DOHH2 (cell line): ENCODE data around the gene LIX1L.
A peak's percentile ranks its signal among the peaks of the same experiment; 100 is the strongest.

Experiments
- H3F3A ChIP-seq: fragments of 200-600 bp; sonication (generic), shearing (Covaris generic); 2 replicates; pipeline ENCODE4 v1.6.0; 2016; ENCODE audit warnings: antibody characterized with exemption, mild to moderate bottlenecking; ENCODE audit not compliant: control insufficient read depth, insufficient read depth
- H3K27ac ChIP-seq: fragments of 200-600 bp; sonication (generic); 2 replicates; pipeline ENCODE4 v1.5.1; 2014; ENCODE audit warnings: low read depth, mild to moderate bottlenecking, low read length, moderate library complexity
- H3K27me3 ChIP-seq: fragments of 200-600 bp; sonication (generic); 2 replicates; pipeline ENCODE4 v1.6.1; 2014; ENCODE audit warnings: mild to moderate bottlenecking, low read length, mixed read lengths; ENCODE audit not compliant: control insufficient read depth
- H3K36me3 ChIP-seq: fragments of 200-600 bp; sonication (generic); 2 replicates; pipeline ENCODE4 v1.6.1; 2014; ENCODE audit warnings: mild to moderate bottlenecking, low read length, moderate library complexity, mixed read lengths; ENCODE audit not compliant: control insufficient read depth
- H3K4me1 ChIP-seq: fragments of 200-600 bp; sonication (generic); 2 replicates; pipeline ENCODE4 v1.6.1; 2014; ENCODE audit warnings: mild to moderate bottlenecking, low read length, mixed read lengths; ENCODE audit not compliant: control insufficient read depth
- H3K4me2 ChIP-seq: fragments of 200-600 bp; sonication (generic); 2 replicates; pipeline ENCODE4 v1.6.0; 2014; ENCODE audit warnings: mild to moderate bottlenecking, low read length, moderate library complexity
- H3K4me3 ChIP-seq: fragments of 200-600 bp; sonication (generic); 2 replicates; pipeline ENCODE4 v1.5.1; 2014; ENCODE audit warnings: mild to moderate bottlenecking, low read length, mixed read lengths
- H3K79me2 ChIP-seq: fragments of 200-600 bp; sonication (generic); 2 replicates; pipeline ENCODE4 v1.6.1; 2014; ENCODE audit warnings: mild to moderate bottlenecking, low read length, mixed read lengths; ENCODE audit not compliant: control insufficient read depth
- H3K9me2 ChIP-seq: fragments of 200-600 bp; sonication (generic); replicated peaks from 2 replicates; pipeline ENCODE4 v1.6.1; 2014; ENCODE audit warnings: mild to moderate bottlenecking, low read length, mixed read lengths; ENCODE audit not compliant: control insufficient read depth
- H3K9me3 ChIP-seq: fragments of 200-600 bp; sonication (generic); 2 replicates; pipeline ENCODE4 v1.6.1; 2014; ENCODE audit warnings: antibody characterized with exemption, low read length, mixed read lengths; ENCODE audit not compliant: control insufficient read depth, insufficient read depth
- H4K20me1 ChIP-seq: fragments of 200-600 bp; sonication (generic); 2 replicates; pipeline ENCODE4 v1.6.0; 2014; ENCODE audit warnings: low read depth, mild to moderate bottlenecking, antibody characterized with exemption, low read length, moderate library complexity; ENCODE audit not compliant: control insufficient read depth, insufficient read depth
- CTCF ChIP-seq: fragments of 200-600 bp; sonication (generic); IDR thresholded peaks from one replicate; pipeline ENCODE4 v1.5.1; 2014; ENCODE audit warnings: antibody characterized with exemption, mild to moderate bottlenecking, low read depth, low read length; ENCODE audit not compliant: poor library complexity, severe bottlenecking
- EZH2phosphoT487 ChIP-seq: fragments of 200-600 bp; sonication (generic); IDR thresholded peaks from 2 replicates; pipeline ENCODE4 v1.6.1; 2017; ENCODE audit warnings: borderline replicate concordance, mild to moderate bottlenecking, antibody characterized with exemption, low read length, moderate library complexity, mixed read lengths

Gene LIX1L

GRCh38 chr1:145997718-145998023 lies 39.9 kb upstream of the LIX1L start:
- peak overlapping the region; percentile 91 for H3K4me3 ChIP-seq
- H3K4me1 ChIP-seq = peaks cover 60% of the 10 kb centered on the region
- H3F3A ChIP-seq = peaks cover 42% of the 10 kb centered on the region
- no peaks in the 10 kb centered on the region for H3K9me2 ChIP-seq
- no peaks in the 10 kb centered on the region for H3K9me3 ChIP-seq
- peaks cover 32% of the 10 kb centered on the region for H3K79me2 ChIP-seq
- peaks cover 36% of the 10 kb centered on the region for H3K36me3 ChIP-seq
- H4K20me1 ChIP-seq = peaks cover 22% of the 10 kb centered on the region
- H3K4me2 ChIP-seq = peak overlapping the region; percentile 98
- H3K27ac ChIP-seq = peak overlapping the region; percentile 95
- TF ChIP-seq EZH2phosphoT487 (no peak), CTCF (no peak)
- H3K27me3 ChIP-seq = no peaks in the 10 kb centered on the region

- Histone ChIP-seq H3K4me2 (peak overlapping the region; percentile 98), H3K27ac (peak overlapping the region; percentile 95), H4K20me1 (peaks cover 22% of the 10 kb centered on the region), H3K9me2 (no peaks in the 10 kb centered on the region), H3K4me1 (peaks cover 63% of the 10 kb centered on the region), H3K36me3 (peaks cover 41% of the 10 kb centered on the region), H3K79me2 (peaks cover 32% of the 10 kb centered on the region), H3K27me3 (no peaks in the 10 kb centered on the region), H3K9me3 (no peaks in the 10 kb centered on the region), H3F3A (peaks cover 47% of the 10 kb centered on the region), H3K4me3 (peak overlapping the region; percentile 91)
- TF ChIP-seq EZH2phosphoT487 = no peak
- no peak for TF ChIP-seq CTCF
These were observed 39.4 kb upstream of the LIX1L start for GRCh38 chr1:145997016-145997717.

GRCh38 chr1:145996433-145997015 lies 38.7 kb upstream of the LIX1L start, which contains the start of gene TXNIP:
TXNIP (minus strand) TSS chr1:145996579; CDS start chr1:145996266, 313 bp downstream.
- H3K4me3 ChIP-seq = peak within 1 kb of the TSS; percentile 91
- peak within 1 kb of the TSS; percentile 95 for H3K27ac ChIP-seq
- peak within 1 kb of the TSS; percentile 98 for H3K4me2 ChIP-seq
- peaks cover 22% of the 10 kb centered on the region for H4K20me1 ChIP-seq
- TF ChIP-seq EZH2phosphoT487 (no peak), CTCF (no peak)
- no peaks in the 10 kb centered on the region for H3K9me3 ChIP-seq
- H3K79me2 ChIP-seq = peaks cover 32% of the 10 kb centered on the region
- peaks cover 54% of the 10 kb centered on the region for H3F3A ChIP-seq
- H3K4me1 ChIP-seq = peaks cover 63% of the 10 kb centered on the region
- H3K36me3 ChIP-seq = peaks cover 43% of the 10 kb centered on the region
- H3K9me2 ChIP-seq = no peaks in the 10 kb centered on the region
- H3K27me3 ChIP-seq = no peaks in the 10 kb centered on the region
